SK-MEL-5 (cell line): ENCODE measurements around the gene TIMM13. TPM values are rescaled to one million over a fixed set of nuclear protein-coding genes. Genes with fewer than 3 reads are reported as not detected.
"Not testable (repeated sequence)": the region's sequence is repeated elsewhere in the genome, so short reads cannot be mapped to it uniquely, and the experiment has no call there.

Experiments
- DNase-seq: peaks from one replicate; pipeline ENCODE4 v3.0.0-alpha.2; 2016; ENCODE audit warnings: low read depth, low spot score
- in situ Hi-C: cut with HindIII; loops from 2 replicates; pipeline ENCODE4 v1.10.0; 2016; ENCODE audit warnings: low sequenced_read_pairs, high pct_unique_total_duplicates, low pct_unique_long_range_greater_than_20kb
- total RNA-seq: library from RNA; depleted of rRNA; stranded (reverse); fragments of >200 nt; shearing (Covaris generic); gene quantifications from 2 replicates; pipeline ENCODE4 v1.2.3, GENCODE V29; 2014

TIMM13 gene
- total RNA-seq, 1 experiment from 2014 or later = 52.3 TPM

DNA sequence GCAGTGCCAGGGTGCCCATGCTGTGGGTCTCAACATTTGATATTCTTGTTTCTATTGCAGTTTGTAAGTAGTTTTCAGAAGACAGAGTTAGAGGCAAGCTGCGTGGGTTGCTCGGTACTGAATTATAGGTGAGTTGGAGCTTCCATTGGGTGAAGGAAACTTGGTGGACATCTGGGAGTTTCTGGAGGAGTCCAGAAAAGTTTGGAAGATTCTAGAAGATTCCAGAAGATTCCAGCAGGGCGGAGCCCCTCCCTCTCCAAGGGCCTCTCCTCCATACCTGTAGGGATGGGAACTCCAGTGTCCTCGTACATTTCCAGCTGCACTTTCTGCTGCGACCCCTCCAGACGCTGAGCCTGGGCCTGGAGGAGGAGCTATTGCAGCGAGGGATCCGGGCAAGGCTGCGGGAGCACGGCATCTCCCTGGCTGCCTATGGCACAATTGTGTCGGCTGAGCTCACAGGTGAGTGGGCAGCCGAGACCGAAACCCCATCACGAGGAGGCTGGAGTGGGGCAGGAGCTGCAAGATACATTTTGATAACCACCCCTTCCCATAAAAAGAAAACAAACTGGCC, 28.6 kb downstream of the TIMM13 start:
- in situ Hi-C loops = no loop called here
- DNase-seq = no peak

DNA sequence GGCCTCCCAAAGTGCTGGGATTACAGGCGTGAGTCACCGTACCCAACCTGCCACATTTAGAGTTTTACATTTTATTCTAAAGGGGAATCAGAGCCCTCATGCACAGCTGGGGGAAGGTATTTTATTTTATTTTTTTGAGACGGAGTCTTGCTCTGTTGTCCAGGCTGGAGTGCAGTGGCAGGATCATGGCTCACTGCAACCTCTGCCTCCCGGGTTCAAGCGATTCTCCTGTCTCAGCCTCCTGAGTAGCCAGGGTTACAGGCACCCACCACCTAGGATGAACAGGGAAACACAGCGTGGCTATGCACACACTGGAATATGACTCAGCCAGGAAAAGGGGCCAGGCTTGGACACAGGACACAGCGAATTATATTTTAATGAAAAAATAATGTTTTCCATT, 30.2 kb downstream of the TIMM13 start:
- in situ Hi-C loops, DNase-seq: not testable (repeated sequence)

DNA sequence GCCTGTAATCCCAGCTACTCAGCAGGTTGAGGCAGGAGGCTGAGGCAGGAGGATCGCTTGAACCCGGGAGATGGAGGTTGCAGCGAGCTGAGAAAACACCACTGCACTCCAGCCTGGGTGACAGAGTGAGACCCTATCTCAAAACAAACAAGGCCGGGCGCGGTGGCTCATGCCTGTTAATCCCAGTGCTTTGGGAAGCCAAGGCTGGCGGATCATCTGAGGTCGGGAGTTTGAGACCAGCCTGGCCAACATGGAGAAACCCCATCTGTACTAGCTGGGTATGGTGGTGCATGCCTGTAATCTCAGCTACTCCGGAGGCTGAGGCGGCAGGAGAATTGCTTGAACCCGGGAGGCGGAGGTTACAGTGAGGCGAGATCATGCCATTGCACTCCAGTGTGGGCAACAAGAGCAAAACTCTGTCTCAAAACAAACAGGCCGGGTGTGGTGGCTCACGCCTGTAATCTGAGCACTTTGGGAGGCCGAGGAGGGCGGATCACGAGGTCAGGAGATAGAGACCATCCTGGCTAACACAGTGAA, 32.0 kb downstream of the TIMM13 start:
- DNase-seq, in situ Hi-C loops: not testable (repeated sequence)

DNA sequence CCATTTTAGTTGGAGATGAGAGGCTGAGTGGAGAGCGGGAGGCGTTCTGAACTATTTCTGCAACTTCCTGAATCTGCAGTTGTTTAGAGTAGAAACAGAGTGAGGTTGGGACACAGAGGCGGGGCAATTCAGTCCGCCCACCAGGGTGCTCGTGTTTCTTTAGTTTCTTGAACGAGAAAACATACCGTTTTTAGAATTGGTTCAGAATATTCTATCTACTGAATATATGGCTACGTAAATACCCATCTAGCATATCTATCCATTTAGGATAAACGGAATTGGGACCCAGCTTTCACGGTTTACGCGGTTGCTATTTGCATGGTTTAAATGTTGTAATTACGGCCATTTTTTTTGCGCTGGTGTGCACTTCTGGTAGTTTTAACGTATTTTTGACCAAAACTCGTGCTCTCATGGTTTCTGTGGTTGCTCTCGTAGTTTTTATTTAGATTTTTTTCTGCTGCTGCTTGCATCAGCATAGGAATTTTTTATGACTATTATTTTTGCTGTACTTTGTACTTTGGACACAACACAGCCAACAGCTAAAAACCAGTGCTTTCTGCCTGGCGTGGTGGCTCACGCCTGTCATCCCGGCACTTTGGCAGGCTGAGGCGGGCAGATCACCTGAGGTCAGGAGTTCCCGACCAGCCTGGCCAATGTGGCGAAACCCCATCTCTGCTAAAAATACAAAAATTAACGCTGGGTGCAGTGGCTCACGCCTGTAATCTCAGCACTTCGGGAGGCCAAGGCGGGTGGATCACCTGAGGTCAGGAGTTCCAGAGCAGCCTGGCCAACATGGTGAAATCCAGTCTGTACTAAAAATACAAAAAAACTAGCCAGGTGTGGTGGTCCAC, 32.7 kb downstream of the TIMM13 start:
- no peak for DNase-seq
- in situ Hi-C loops = no loop called here

- in situ Hi-C loops = no loop called here
- no peak for DNase-seq
Observed at GRCh38 chr19:2394054-2394441, 33.3 kb downstream of the TIMM13 start.

DNA sequence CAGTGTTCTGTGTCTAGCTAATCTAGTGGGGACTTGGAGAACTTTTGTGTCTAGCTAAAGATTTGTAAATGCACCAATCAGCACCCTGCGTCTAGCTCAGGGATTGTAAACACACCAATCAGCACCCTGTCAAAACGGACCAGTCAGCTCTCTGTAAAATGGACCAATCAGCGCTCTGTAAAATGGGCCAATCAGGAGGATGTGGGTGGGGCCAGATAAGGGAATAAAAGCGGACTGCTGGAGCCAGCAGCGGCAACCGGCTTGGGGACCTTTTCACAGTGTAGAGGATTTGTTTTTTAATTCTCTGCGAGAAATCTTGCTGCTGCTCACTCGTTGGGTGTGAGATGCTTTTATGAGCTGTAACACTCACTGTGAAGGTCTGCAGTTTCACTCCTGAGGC, 34.5 kb downstream of the TIMM13 start:
- in situ Hi-C loops, DNase-seq: not testable (repeated sequence)

GRCh38 chr19:2392366-2392765, 35.0 kb downstream of the TIMM13 start:
- in situ Hi-C loops = no loop called here
- DNase-seq = no peak

DNA sequence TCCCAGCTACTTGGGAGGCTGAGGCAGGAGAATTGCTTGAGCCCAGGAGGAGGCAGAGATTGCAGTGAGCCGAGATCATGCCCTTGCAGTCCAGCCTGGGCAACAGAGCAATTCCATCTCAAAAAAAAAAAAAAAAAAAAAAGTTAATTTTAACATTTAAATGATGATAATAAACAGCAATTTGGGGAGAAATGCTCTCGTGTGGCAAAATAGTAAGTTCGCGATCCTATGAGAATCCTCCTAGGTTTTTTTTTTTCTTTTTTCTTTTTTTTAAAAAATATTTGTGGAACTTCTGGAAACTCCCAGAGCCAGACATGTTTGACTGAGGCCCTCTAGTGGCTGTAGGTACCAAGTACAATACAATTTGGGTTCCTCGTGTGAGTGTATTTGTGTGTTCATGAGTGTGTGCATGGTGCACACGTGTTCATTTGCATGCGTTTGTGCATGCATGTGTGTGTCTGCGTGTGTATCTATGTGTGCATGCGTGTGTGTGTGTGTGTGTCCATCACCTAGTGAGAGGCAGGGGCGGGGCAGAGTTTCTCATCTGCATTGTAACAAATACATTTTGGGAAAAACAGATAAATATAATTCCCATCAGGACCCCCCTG, 36.2 kb downstream of the TIMM13 start:
- in situ Hi-C loops = no loop called here
- DNase-seq = peak; percentile 76

- no peak for DNase-seq
- in situ Hi-C loops = no loop called here
Observed at GRCh38 chr19:2389594-2389993, 37.8 kb downstream of the TIMM13 start.

GRCh38 chr19:2387367-2388288, 39.8 kb downstream of the TIMM13 start:
- no peak for DNase-seq
- in situ Hi-C loops = no loop called here

GRCh38 chr19:2385053-2385721, 42.2 kb downstream of the TIMM13 start:
- in situ Hi-C loops = no loop called here
- DNase-seq = no peak

GRCh38 chr19:2382530-2383222, 44.7 kb downstream of the TIMM13 start:
- no peak for DNase-seq
- in situ Hi-C loops = no loop called here

DNA sequence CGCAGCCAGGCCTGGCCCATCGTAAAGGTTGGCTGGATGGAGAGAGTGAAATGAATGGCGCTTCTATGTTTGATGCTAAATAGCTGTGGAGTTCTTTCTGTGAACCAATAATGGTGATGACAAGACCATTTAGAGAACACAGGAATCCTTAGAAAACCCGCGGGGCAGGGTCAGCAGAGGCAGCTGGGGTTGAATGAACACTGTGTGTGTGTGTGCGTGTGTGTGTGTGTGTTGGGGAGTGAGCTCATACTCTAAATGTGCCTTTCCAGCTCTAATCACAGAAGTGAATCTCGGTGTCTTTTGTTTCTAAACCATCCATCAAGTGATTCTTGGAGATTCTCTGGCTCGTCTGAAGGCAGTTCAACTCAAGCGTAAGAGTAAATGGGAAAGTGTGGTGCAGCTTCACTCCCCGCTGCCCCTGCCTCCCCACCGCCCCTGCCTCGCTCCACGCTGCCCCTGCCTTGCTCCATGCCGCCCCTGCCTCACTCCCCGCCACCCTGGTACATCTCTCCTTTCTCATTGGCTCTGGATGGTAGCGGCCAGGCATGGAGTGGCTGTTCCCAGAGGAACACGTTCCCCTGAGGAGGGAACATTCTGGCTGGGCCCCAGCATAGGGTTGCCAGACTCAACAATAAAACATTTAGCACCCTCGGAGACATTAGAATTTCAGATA, 46.1 kb downstream of the TIMM13 start:
- peak; percentile 59 for DNase-seq
- in situ Hi-C loops = no loop called here

GRCh38 chr19:2380567-2380966, 46.8 kb downstream of the TIMM13 start:
- in situ Hi-C loops = no loop called here
- DNase-seq = no peak

DNA sequence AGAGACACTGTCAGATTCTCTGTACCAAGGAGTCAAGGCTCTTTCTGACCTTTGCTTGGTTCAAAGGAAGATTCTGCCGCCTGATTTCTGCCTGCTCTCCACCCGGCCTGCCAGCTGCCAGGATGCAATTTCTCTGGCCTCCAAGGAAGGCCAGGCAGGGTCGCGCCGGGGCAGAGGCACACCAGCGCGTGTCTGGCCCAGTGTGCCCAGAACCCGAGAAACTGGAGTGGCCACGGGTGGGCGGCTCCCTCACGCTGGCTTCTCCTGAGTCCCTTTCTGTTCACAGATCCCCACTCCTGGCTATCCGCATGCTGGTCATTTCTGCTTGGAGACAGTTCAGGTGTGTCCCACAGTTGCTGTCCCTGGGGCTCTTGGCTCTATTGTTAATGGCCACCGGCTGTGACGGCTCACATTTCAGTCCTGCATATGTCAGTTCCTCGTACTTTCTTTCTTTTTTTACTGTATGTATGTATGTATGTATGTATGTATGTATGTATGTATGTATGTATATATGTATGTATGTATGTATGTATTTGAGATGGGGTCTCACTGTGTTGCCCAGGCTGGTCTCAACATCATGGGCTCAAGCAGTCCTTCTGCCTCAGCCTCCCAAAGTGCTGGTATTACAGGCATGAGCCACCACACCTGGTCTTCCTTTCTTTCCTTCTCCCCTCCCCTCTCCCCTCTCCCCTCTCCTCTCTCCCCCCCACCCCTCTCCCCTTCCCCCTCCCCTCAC, 50.4 kb downstream of the TIMM13 start:
- no peak for DNase-seq
- in situ Hi-C loops = no loop called here
